ENCODE data around the gene TMPRSS4. TPM values are rescaled to one million over a fixed set of nuclear protein-coding genes. Genes with fewer than 3 reads are reported as not detected.

TMPRSS4 gene
- total RNA-seq, 1 donor from 2014 or later = 7.9 TPM

- H3K9me3 ChIP-seq = no peaks in the 10 kb centered on the region
- no peak overlapping the region for H3K4me3 ChIP-seq
- no peaks in the 10 kb centered on the region for H3K36me3 ChIP-seq
- H3K27me3 ChIP-seq (ENCODE audit: low read depth) = no peaks in the 10 kb centered on the region
- TF ChIP-seq CTCF (IDR thresholded peaks at IDR 0.05) = no peak
- H3K27ac ChIP-seq = no peak overlapping the region
- DNase-seq = no peak
- intact Hi-C loops (cut with DNase I) = no loop called here
- H3K4me1 ChIP-seq = no peaks in the 10 kb centered on the region
- no peak for ATAC-seq
These were observed 24.2 kb upstream of the TMPRSS4 start for GRCh38 chr11:118052581-118053206.

GRCh38 chr11:118054712-118055640, 21.9 kb upstream of the TMPRSS4 start:
- DNase-seq = no peak
- intact Hi-C loops (cut with DNase I) = no loop called here

GRCh38 chr11:118055966-118056365, 20.9 kb upstream of the TMPRSS4 start:
- intact Hi-C loops (cut with DNase I) = no loop called here
- TF ChIP-seq CTCF (IDR thresholded peaks at IDR 0.05) = no peak
- ATAC-seq = no peak
- Histone ChIP-seq H3K36me3 (no peaks in the 10 kb centered on the region), H3K27me3 (ENCODE audit: low read depth) (peaks cover 3% of the 10 kb centered on the region), H3K27ac (no peak overlapping the region), H3K4me1 (no peaks in the 10 kb centered on the region), H3K9me3 (no peaks in the 10 kb centered on the region), H3K4me3 (no peak overlapping the region)
- no peak for DNase-seq

More at GRCh38 chr11:118054712-118055640, 21.9 kb upstream of the TMPRSS4 start:
- Histone ChIP-seq H3K9me3 (no peaks in the 10 kb centered on the region), H3K36me3 (no peaks in the 10 kb centered on the region), H3K4me1 (no peaks in the 10 kb centered on the region), H3K27me3 (ENCODE audit: low read depth) (peaks cover 3% of the 10 kb centered on the region), H3K27ac (no peak overlapping the region), H3K4me3 (no peak overlapping the region)
- TF ChIP-seq CTCF (IDR thresholded peaks at IDR 0.05) = no peak
- ATAC-seq = no peak

GRCh38 chr11:118056806-118057205, 20.1 kb upstream of the TMPRSS4 start:
- intact Hi-C loops (cut with DNase I) = no loop called here
- no peak overlapping the region for H3K27ac ChIP-seq
- no peaks in the 10 kb centered on the region for H3K36me3 ChIP-seq
- no peak overlapping the region for H3K4me3 ChIP-seq
- DNase-seq (no peak), ATAC-seq (no peak)
- H3K27me3 ChIP-seq (ENCODE audit: low read depth) = peaks cover 3% of the 10 kb centered on the region
- H3K4me1 ChIP-seq = no peaks in the 10 kb centered on the region
- H3K9me3 ChIP-seq = no peaks in the 10 kb centered on the region
- no peak for TF ChIP-seq CTCF (IDR thresholded peaks at IDR 0.05)

GRCh38 chr11:118057251-118058145, 19.4 kb upstream of the TMPRSS4 start:
- ATAC-seq (no peak), DNase-seq (no peak)
- no peak overlapping the region for H3K27ac ChIP-seq
- no peaks in the 10 kb centered on the region for H3K36me3 ChIP-seq
- H3K4me1 ChIP-seq = no peaks in the 10 kb centered on the region
- no peaks in the 10 kb centered on the region for H3K9me3 ChIP-seq
- intact Hi-C loops (cut with DNase I) = no loop called here
- H3K27me3 ChIP-seq (ENCODE audit: low read depth) = peaks cover 3% of the 10 kb centered on the region
- no peak overlapping the region for H3K4me3 ChIP-seq
- TF ChIP-seq CTCF (IDR thresholded peaks at IDR 0.05) = no peak
